SJSA1 (cell line): Measurements from ENCODE around the gene C18orf32. TPM values are rescaled to one million over a fixed set of nuclear protein-coding genes. Genes with fewer than 3 reads are reported as not detected.
"Not testable (repeated sequence)": the region's sequence is repeated elsewhere in the genome, so short reads cannot be mapped to it uniquely, and the experiment has no call there.

Experiments
- DNase-seq, 2 experiments: peaks; one replicate each; pipeline ENCODE4 v3.0.0-alpha.2; 2015 to 2020; ENCODE audit warnings: low spot score in 2 of 2, low read depth in 1 of 2
- H3K27ac ChIP-seq: fragments of 250-450 bp; sonication (Bioruptor Pico); 2 replicates; pipeline ENCODE4 v1.5.1; 2020; ENCODE audit warnings: mild to moderate bottlenecking, moderate library complexity
- H3K27me3 ChIP-seq: fragments of 250-450 bp; sonication (Bioruptor Pico); replicated peaks from 2 replicates; pipeline ENCODE4 v1.5.1; 2020; ENCODE audit warnings: mild to moderate bottlenecking, moderate library complexity
- H3K36me3 ChIP-seq: fragments of 250-450 bp; sonication (Bioruptor Pico); 2 replicates; pipeline ENCODE4 v1.5.1; 2020; ENCODE audit warnings: mild to moderate bottlenecking
- H3K4me1 ChIP-seq: fragments of 250-450 bp; sonication (Bioruptor Pico); replicated peaks from 2 replicates; pipeline ENCODE4 v1.6.1; 2021; ENCODE audit warnings: mild to moderate bottlenecking
- H3K4me3 ChIP-seq: fragments of 250-450 bp; sonication (Bioruptor Pico); 2 replicates; pipeline ENCODE4 v1.5.1; 2020; ENCODE audit warnings: mild to moderate bottlenecking
- H3K9me3 ChIP-seq: fragments of 250-450 bp; sonication (Bioruptor Pico); replicated peaks from 2 replicates; pipeline ENCODE4 v1.5.1; 2020; ENCODE audit warnings: mild to moderate bottlenecking
- total RNA-seq: library from RNA; depleted of rRNA; stranded (reverse); fragments of >200 nt; shearing (Covaris generic); gene quantifications from 2 replicates; pipeline ENCODE4 v1.2.3, GENCODE V29; 2014; rRNA removed

Gene C18orf32
- total RNA-seq: 49.3 and 58.4 TPM in 2 replicates

GRCh38 chr18:49486953-49487710 is at the start of gene C18orf32:
C18orf32 (minus strand) TSS chr18:49487234; CDS start chr18:49483748, 3,486 bp downstream.
- DNase-seq: peak; percentile 90 to 95
- Histone ChIP-seq H3K9me3 (no peaks in the 10 kb centered on the region), H3K4me1 (peaks cover 22% of the 10 kb centered on the region), H3K36me3 (peaks cover 62% of the 10 kb centered on the region), H3K27ac (peak within 1 kb of the TSS; percentile 58), H3K4me3 (peak within 1 kb of the TSS; percentile 62), H3K27me3 (no peaks in the 10 kb centered on the region)

GRCh38 chr18:49534846-49535601 is 48.0 kb upstream of the C18orf32 start:
- no peak overlapping the region for H3K27ac ChIP-seq
- no peaks in the 10 kb centered on the region for H3K27me3 ChIP-seq
- no peaks in the 10 kb centered on the region for H3K9me3 ChIP-seq

DNA sequence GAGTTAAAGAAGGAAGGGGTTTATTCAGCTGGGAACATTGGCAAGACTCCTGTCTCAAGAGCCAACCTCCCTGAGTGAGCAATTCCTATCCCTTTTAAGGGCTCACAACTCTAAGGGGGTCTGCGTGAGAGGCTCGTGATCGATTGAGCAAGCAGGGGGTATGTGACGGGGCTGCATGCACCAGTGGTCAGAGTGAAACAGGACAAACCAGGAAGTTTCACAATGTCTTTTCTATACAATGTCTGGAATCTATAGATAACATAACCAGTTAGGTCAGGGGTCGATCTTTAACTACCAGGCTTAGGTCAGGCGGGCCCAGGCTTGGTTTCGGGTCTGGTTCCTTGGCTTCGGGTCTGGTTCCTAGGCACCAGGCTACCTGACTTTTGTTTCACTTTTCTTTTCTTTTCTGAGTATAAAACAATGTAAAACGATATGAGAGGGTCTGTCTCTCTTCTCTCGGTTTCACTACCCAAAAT is 44.7 kb upstream of the C18orf32 start:
- H3K9me3 ChIP-seq: no peaks in the 10 kb centered on the region
- peaks cover 37% of the 10 kb centered on the region for H3K4me1 ChIP-seq
- no peaks in the 10 kb centered on the region for H3K27me3 ChIP-seq
- H3K36me3 ChIP-seq: no peaks in the 10 kb centered on the region
- H3K27ac ChIP-seq: no peak overlapping the region
- DNase-seq: no peak
- H3K4me3 ChIP-seq: no peak overlapping the region

More at GRCh38 chr18:49534846-49535601, 48.0 kb upstream of the C18orf32 start:
- peaks cover 16% of the 10 kb centered on the region for H3K4me1 ChIP-seq
- H3K36me3 ChIP-seq: peaks cover 4% of the 10 kb centered on the region; the same call in 1 of the 2 replicates
- no peak overlapping the region for H3K4me3 ChIP-seq
- DNase-seq: no peak

DNA sequence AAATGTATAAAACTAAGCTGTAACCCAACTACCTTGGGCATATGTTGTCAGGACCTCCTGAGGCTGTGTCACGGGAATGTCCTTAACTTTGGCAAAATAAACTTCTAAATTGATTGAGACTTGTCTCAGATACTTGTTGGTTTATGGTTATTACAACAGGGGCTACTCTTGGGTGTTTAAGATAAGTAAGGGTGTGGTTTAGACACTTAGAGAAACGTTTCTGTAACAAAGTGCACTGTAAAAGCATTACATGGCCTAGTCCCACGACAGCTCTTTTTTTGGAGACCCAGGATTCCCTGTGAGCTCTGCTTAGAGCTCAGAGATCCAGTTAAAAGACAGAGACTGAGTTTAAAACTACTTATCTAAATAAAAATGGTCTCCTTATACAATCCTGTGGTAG is 42.6 kb upstream of the C18orf32 start:
- no peaks in the 10 kb centered on the region for H3K27me3 ChIP-seq
- no peaks in the 10 kb centered on the region for H3K9me3 ChIP-seq
- no peaks in the 10 kb centered on the region for H3K36me3 ChIP-seq
- H3K4me1 ChIP-seq: peaks cover 41% of the 10 kb centered on the region
- no peak overlapping the region for H3K4me3 ChIP-seq
- no peak for DNase-seq
- no peak overlapping the region for H3K27ac ChIP-seq

GRCh38 chr18:49527631-49528327 is 40.7 kb upstream of the C18orf32 start:
- H3K36me3 ChIP-seq: no peaks in the 10 kb centered on the region
- peaks cover 45% of the 10 kb centered on the region for H3K4me1 ChIP-seq
- no peak overlapping the region for H3K4me3 ChIP-seq
- H3K27me3 ChIP-seq: no peaks in the 10 kb centered on the region
- H3K27ac ChIP-seq: peak overlapping the region; percentile 65
- H3K9me3 ChIP-seq: no peaks in the 10 kb centered on the region
- peak; percentile 50 to 68 for DNase-seq

DNA sequence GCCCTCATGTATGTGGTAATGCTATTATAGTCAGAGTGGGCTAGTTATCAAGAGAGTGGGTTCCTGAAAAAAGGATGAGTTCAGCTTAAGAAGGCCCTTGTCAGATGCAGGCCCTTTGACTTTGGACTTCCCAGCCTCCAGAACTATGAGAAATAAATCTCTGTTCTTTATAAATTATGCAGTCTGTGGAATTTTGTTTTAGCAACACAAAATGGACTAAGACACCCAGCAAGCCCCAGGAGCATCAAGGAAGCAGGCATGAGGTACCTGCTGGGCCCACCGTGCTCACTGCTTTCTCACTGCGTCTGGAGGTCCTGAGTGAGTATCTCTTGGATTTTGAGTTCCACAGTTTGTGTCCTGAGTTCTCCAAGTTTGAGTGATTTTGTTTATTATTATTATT is 38.9 kb upstream of the C18orf32 start:
- no peaks in the 10 kb centered on the region for H3K9me3 ChIP-seq
- no peak overlapping the region for H3K27ac ChIP-seq
- H3K27me3 ChIP-seq: no peaks in the 10 kb centered on the region
- H3K36me3 ChIP-seq: no peaks in the 10 kb centered on the region
- DNase-seq: no peak
- no peak overlapping the region for H3K4me3 ChIP-seq
- H3K4me1 ChIP-seq: peaks cover 45% of the 10 kb centered on the region

GRCh38 chr18:49524951-49525350 is 37.9 kb upstream of the C18orf32 start:
- Histone ChIP-seq H3K27ac (no peak overlapping the region), H3K36me3 (no peaks in the 10 kb centered on the region), H3K27me3 (no peaks in the 10 kb centered on the region), H3K9me3 (no peaks in the 10 kb centered on the region), H3K4me1 (peaks cover 50% of the 10 kb centered on the region), H3K4me3 (no peak overlapping the region)
- no peak for DNase-seq

- H3K4me3 ChIP-seq: no peak overlapping the region
- no peaks in the 10 kb centered on the region for H3K27me3 ChIP-seq
- no peak for DNase-seq
- no peaks in the 10 kb centered on the region for H3K9me3 ChIP-seq
- H3K4me1 ChIP-seq: peaks cover 50% of the 10 kb centered on the region
- no peaks in the 10 kb centered on the region for H3K36me3 ChIP-seq
- no peak overlapping the region for H3K27ac ChIP-seq
Observed at GRCh38 chr18:49524349-49524748, 37.3 kb upstream of the C18orf32 start.

- not testable (repeated sequence) for DNase-seq, H3K4me3 ChIP-seq, H3K27ac ChIP-seq, H3K36me3 ChIP-seq, H3K27me3 ChIP-seq, H3K9me3 ChIP-seq
- peaks cover 50% of the 10 kb centered on the region for H3K4me1 ChIP-seq
Observed at GRCh38 chr18:49523580-49524093, 36.6 kb upstream of the C18orf32 start.

GRCh38 chr18:49521216-49521835 is 34.3 kb upstream of the C18orf32 start:
- no peaks in the 10 kb centered on the region for H3K9me3 ChIP-seq
- H3K36me3 ChIP-seq: no peaks in the 10 kb centered on the region
- no peak overlapping the region for H3K27ac ChIP-seq
- no peak overlapping the region for H3K4me3 ChIP-seq
- peaks cover 34% of the 10 kb centered on the region for H3K4me1 ChIP-seq
- no peak for DNase-seq
- H3K27me3 ChIP-seq: no peaks in the 10 kb centered on the region

- Histone ChIP-seq H3K4me3 (no peak overlapping the region), H3K36me3 (no peaks in the 10 kb centered on the region), H3K27ac (no peak overlapping the region), H3K9me3 (no peaks in the 10 kb centered on the region), H3K27me3 (no peaks in the 10 kb centered on the region), H3K4me1 (peaks cover 34% of the 10 kb centered on the region)
- no peak for DNase-seq
Observed at GRCh38 chr18:49520661-49521145, 33.7 kb upstream of the C18orf32 start.

DNA sequence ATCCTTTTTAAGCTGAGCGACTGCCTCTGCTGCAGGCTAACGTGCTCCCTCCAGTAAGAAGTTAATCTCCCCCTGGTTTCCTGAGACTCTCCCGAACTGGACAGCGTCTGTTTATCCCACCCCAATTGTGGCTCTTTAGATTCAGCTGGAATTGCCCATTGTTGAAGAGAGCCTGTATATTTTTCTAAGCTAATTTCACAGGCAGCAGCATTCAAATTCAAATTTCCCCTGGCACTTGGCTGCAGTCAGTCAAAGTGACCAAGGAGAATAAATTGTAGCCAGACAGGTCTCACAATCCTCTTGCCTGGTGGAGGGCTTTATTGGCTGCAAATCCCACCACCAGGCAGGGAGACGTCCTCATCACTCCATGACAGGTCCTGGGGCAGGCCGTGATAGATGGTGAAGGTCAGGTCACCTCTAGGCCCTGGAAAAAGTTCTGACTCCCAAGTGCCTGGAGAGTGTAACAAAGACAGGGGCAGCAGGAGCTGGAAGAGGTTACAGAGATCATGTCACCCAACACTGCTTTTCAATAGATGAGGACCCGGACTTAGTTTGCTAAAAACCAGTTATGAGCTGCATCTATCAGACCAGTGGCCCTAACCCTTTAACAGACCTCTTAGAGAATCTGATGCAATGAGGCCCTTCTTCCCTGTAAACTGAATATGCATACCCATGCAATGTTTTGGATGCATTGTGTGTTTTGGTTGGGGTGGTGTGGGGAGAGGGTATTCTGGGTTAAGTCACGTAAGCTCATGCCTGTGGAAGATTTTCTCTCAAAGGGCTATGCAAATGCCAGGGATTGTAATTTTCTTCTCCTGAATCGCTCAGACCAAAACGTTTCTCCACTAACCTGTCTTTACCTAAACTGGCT is 32.3 kb upstream of the C18orf32 start:
- Histone ChIP-seq H3K4me3 (no peak overlapping the region), H3K27me3 (no peaks in the 10 kb centered on the region), H3K9me3 (no peaks in the 10 kb centered on the region), H3K36me3 (no peaks in the 10 kb centered on the region), H3K4me1 (peaks cover 27% of the 10 kb centered on the region), H3K27ac (peak overlapping the region; percentile 28; the same call in 1 of the 2 replicates)
- peak in 1 of 2 experiments; percentile 55 for DNase-seq
